Neuronal stem cell (in vitro differentiated cells): ENCODE data around the gene FHOD3.

ENCODE experiments used
- DNase-seq: peaks from one replicate; pipeline ENCODE4 v3.0.0-alpha.2; 2013; ENCODE audit warnings: low spot score
- H2AFZ ChIP-seq: one replicate; pipeline ENCODE4 v1.6.1; 2013; ENCODE audit warnings: mild to moderate bottlenecking, low read length, inconsistent platforms
- H2AK5ac ChIP-seq: 2 replicates; pipeline ENCODE4 v1.6.1; 2013; ENCODE audit warnings: low read depth, mild to moderate bottlenecking, inconsistent platforms, low read length, moderate library complexity, mixed read lengths
- H2BK120ac ChIP-seq: 2 replicates; pipeline ENCODE4 v1.6.1; 2013; ENCODE audit warnings: low read depth, mild to moderate bottlenecking, inconsistent platforms, low read length, moderate library complexity, mixed read lengths
- H2BK12ac ChIP-seq: one replicate; pipeline ENCODE4 v1.6.1; 2013; ENCODE audit warnings: low read length, inconsistent platforms
- H2BK15ac ChIP-seq: 2 replicates; pipeline ENCODE4 v1.6.1; 2013; ENCODE audit warnings: mild to moderate bottlenecking, low read length, inconsistent platforms, mixed read lengths
- H2BK5ac ChIP-seq: one replicate; pipeline ENCODE4 v1.6.1; 2013; ENCODE audit warnings: inconsistent platforms, mild to moderate bottlenecking, low read length, moderate library complexity
- H3K14ac ChIP-seq: one replicate; pipeline ENCODE4 v1.6.1; 2013; ENCODE audit warnings: low read length, inconsistent platforms
- H3K18ac ChIP-seq: 2 replicates; pipeline ENCODE4 v1.6.1; 2013; ENCODE audit warnings: low read length, inconsistent platforms
- H3K23ac ChIP-seq: 2 replicates; pipeline ENCODE4 v1.6.1; 2013; ENCODE audit warnings: low read depth, mild to moderate bottlenecking, mixed read lengths, low read length, inconsistent platforms; ENCODE audit not compliant: poor library complexity
- H3K27ac ChIP-seq: replicated peaks from 3 replicates; pipeline ENCODE4 v1.5.1; 2013; ENCODE audit warnings: low read length, inconsistent platforms
- H3K27me3 ChIP-seq, 3 experiments: 2 replicates each; pipeline ENCODE4 v1.6.1; 2013; ENCODE audit warnings: low read length in 3 of 3, mild to moderate bottlenecking in 2 of 3, inconsistent platforms in 1 of 3, low read depth in 1 of 3, mixed read lengths in 1 of 3, moderate library complexity in 1 of 3; ENCODE audit not compliant: control insufficient read depth in 3 of 3, insufficient read depth in 3 of 3
- H3K36me3 ChIP-seq, 2 donors: replicated peaks in 1 of 2; 2 replicates each; pipeline ENCODE4 v1.6.1; 2013; ENCODE audit warnings: low read length in 2 of 2; ENCODE audit not compliant: control insufficient read depth in 2 of 2, insufficient read depth in 2 of 2
- H3K4ac ChIP-seq: 2 replicates; pipeline ENCODE4 v1.6.1; 2013; ENCODE audit warnings: inconsistent platforms, mild to moderate bottlenecking, low read length, moderate library complexity
- H3K4me1 ChIP-seq, 2 donors: 1 replicate in 1 of 2; 2 replicates in 1 of 2; pipeline ENCODE4 v1.6.1; 2013; ENCODE audit warnings: low read length in 2 of 2, low read depth in 1 of 2; ENCODE audit not compliant: control insufficient read depth in 2 of 2, insufficient read depth in 1 of 2
- H3K4me2 ChIP-seq: one replicate; pipeline ENCODE4 v1.6.1; 2013; ENCODE audit warnings: mild to moderate bottlenecking, low read length, inconsistent platforms; ENCODE audit not compliant: insufficient read depth, poor library complexity, severe bottlenecking
- H3K4me3 ChIP-seq, 2 donors: 2 replicates each; pipeline ENCODE4 v1.5.1; 2013; ENCODE audit warnings: low read length in 2 of 2, mild to moderate bottlenecking in 2 of 2, inconsistent platforms in 1 of 2, moderate library complexity in 1 of 2
- H3K79me1 ChIP-seq: one replicate; pipeline ENCODE4 v1.6.1; 2013; ENCODE audit warnings: low read depth, mild to moderate bottlenecking, inconsistent platforms, low read length, moderate library complexity
- H3K9ac ChIP-seq: one replicate; pipeline ENCODE4 v1.6.1; 2013; ENCODE audit warnings: mild to moderate bottlenecking, low read depth, low read length, inconsistent platforms; ENCODE audit not compliant: poor library complexity
- H3K9me3 ChIP-seq, 2 donors: replicated peaks in 1 of 2; 2 replicates each; pipeline versions ENCODE3 to v1.6.1; 2013; ENCODE audit warnings: low read length in 2 of 2, mild to moderate bottlenecking in 2 of 2, inconsistent platforms in 1 of 2, low read depth in 1 of 2, mixed read lengths in 1 of 2, moderate library complexity in 1 of 2; ENCODE audit not compliant: control insufficient read depth in 2 of 2, insufficient read depth in 1 of 2
- H4K8ac ChIP-seq: one replicate; pipeline ENCODE4 v1.6.1; 2013; ENCODE audit warnings: low read depth, mild to moderate bottlenecking, inconsistent platforms, low read length, moderate library complexity
- H4K91ac ChIP-seq: one replicate; pipeline ENCODE4 v1.6.1; 2013; ENCODE audit warnings: low read length, low read depth, mild to moderate bottlenecking, inconsistent platforms; ENCODE audit not compliant: poor library complexity
- WGBS, 2 donors: extraction: QIAGEN DNeasy Blood & Tissue Kit; methylation state at CpG; one replicate each; pipeline ENCODE4 v1.1.7; 2013; ENCODE audit warnings: missing lambda C conversion rate in 2 of 2, mixed read lengths in 1 of 2; ENCODE audit not compliant: insufficient read length in 2 of 2, insufficient replicate concordance in 1 of 2; ENCODE audit errors: extremely low coverage in 2 of 2; 5-methylcytosine and 5-hydroxymethylcytosine counted together

The FHOD3 gene

DNA sequence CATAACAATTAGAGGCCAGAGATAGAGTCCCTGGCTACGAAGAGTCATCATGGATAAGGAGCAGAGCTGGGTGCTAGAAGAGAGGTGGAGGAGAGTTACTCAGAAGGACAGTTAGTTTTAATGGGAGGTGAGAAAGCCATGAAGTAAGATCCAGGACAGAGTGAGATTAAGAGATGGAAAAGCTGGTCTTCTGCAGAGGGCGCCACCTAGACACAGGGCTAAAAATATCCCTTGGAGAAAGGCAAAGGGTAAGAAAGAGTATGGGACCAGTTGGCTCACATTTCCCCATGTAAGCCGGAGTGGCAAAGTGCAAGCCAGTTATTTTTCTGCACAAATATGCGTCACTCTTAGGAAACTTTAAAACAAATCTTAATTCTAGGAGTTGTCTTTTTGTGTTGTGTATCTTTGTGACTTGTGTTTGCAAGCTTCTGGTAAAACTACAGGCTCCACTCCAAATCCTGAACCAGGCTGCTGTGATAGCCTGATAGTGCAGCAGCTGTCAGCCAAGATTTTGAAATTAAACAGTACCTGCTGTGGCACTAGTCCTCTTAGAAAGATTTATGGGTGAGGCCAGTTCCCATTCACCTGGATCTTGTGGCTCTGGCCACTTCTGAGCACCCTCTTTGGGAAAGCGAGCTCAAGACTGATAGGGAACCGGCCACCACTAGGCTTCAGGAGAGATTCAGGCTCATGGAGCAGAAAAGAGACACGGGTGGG, 327.1 kb downstream of the FHOD3 start:
- H3K23ac ChIP-seq = no peak overlapping the region

DNA sequence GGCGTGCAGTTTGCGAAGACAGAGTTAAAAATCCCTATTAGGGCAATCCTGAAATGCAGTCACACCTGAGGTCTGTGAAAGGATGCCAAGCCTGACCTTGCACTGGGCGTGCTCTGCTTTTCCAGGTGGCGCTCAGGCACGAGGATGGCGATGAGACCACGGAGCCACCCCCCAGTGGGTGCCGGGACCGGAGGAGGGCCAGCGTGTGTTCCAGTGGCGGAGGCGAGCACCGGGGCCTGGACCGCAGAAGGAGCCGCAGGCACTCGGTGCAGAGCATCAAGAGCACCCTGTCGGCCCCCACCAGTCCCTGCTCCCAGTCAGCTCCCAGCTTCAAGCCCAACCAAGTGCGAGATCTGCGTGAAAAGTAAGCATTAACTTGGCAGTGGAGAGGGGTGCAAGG, 327.9 kb downstream of the FHOD3 start:
- Histone ChIP-seq H3K18ac (no peak overlapping the region), H4K91ac (no peak overlapping the region), H2BK120ac (no peak overlapping the region), H4K8ac (no peak overlapping the region), H2BK5ac (no peak overlapping the region), H3K14ac (no peak overlapping the region), H2BK15ac (no peak overlapping the region), H3K27ac (no peak overlapping the region), H3K23ac (no peak overlapping the region), H3K36me3 (peaks cover 7 to 59% of the 10 kb centered on the region in 2 donors), H3K79me1 (no peaks in the 10 kb centered on the region), H2AK5ac (no peak overlapping the region), H3K4me2 (no peak overlapping the region), H3K9ac (no peak overlapping the region), H3K4ac (no peak overlapping the region), H2AFZ (no peak overlapping the region), H3K27me3 (no peaks in the 10 kb centered on the region), H2BK12ac (no peak overlapping the region), H3K4me1 (no peaks in the 10 kb centered on the region), H3K9me3 (peaks cover 0 to 5% of the 10 kb centered on the region in 2 donors), H3K4me3 (no peak overlapping the region)
- no peak for DNase-seq
- no CpG with 5 or more reads among the region's 19 CpGs for WGBS, 2 donors

More for the DNA sequence above, 327.1 kb downstream of the FHOD3 start:
- no CpG with 5 or more reads among the region's 7 CpGs for WGBS, 2 donors
- no peak overlapping the region for H2AFZ ChIP-seq
- no peaks in the 10 kb centered on the region for H3K27me3 ChIP-seq
- H3K4me2 ChIP-seq = no peak overlapping the region
- no peak overlapping the region for H3K14ac ChIP-seq
- H2BK5ac ChIP-seq = no peak overlapping the region
- no peak overlapping the region for H2BK120ac ChIP-seq
- H3K4me1 ChIP-seq = no peaks in the 10 kb centered on the region
- H3K36me3 ChIP-seq = peaks cover 7 to 62% of the 10 kb centered on the region in 2 donors
- H3K4ac ChIP-seq = no peak overlapping the region
- H4K8ac ChIP-seq = no peak overlapping the region
- H2BK12ac ChIP-seq = no peak overlapping the region
- H3K18ac ChIP-seq = no peak overlapping the region
- no peak overlapping the region for H3K9ac ChIP-seq
- H3K9me3 ChIP-seq = peaks cover 0 to 3% of the 10 kb centered on the region in 2 donors
- H4K91ac ChIP-seq = no peak overlapping the region
- no peaks in the 10 kb centered on the region for H3K79me1 ChIP-seq
- no peak overlapping the region for H3K27ac ChIP-seq
- no peak for DNase-seq
- no peak overlapping the region for H2BK15ac ChIP-seq
- H2AK5ac ChIP-seq = no peak overlapping the region
- no peak overlapping the region for H3K4me3 ChIP-seq

DNA sequence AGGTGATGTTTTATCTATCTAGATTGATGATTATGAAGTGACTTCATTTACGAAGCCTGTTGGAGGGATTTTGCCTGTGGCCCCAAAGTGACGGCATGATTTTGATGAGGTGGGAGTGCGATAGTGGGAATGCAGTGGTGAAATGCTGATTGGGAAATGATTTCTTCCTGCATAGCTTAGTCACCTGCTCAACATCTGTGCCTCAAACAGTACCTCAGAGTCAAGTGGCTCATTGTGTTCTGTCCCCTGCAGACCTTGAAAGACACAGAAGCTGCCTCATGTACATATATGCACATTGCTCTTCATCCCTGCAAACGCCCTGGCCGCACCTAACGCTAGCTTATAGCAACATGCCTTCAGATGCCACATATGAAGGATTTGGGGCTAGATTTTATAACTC, 330.1 kb downstream of the FHOD3 start:
- H3K14ac ChIP-seq = no peak overlapping the region
- no peak overlapping the region for H2BK12ac ChIP-seq
- no peak overlapping the region for H3K4me2 ChIP-seq
- peaks cover 0 to 2% of the 10 kb centered on the region in 2 donors for H3K9me3 ChIP-seq
- H2BK5ac ChIP-seq = no peak overlapping the region
- no peak overlapping the region for H3K18ac ChIP-seq
- H3K4me1 ChIP-seq = no peaks in the 10 kb centered on the region
- H2AFZ ChIP-seq = no peak overlapping the region
- H2AK5ac ChIP-seq = no peak overlapping the region
- no peak overlapping the region for H3K27ac ChIP-seq
- peaks cover 12 to 58% of the 10 kb centered on the region in 2 donors for H3K36me3 ChIP-seq
- no peak overlapping the region for H2BK120ac ChIP-seq
- H3K4ac ChIP-seq = no peak overlapping the region
- no peak overlapping the region for H3K4me3 ChIP-seq
- DNase-seq = no peak
- H2BK15ac ChIP-seq = no peak overlapping the region
- H4K8ac ChIP-seq = no peak overlapping the region
- H3K79me1 ChIP-seq = no peaks in the 10 kb centered on the region
- H3K27me3 ChIP-seq = no peaks in the 10 kb centered on the region
- no peak overlapping the region for H4K91ac ChIP-seq
- no CpG with 5 or more reads among the region's 6 CpGs for WGBS, 2 donors
- no peak overlapping the region for H3K23ac ChIP-seq
- H3K9ac ChIP-seq = no peak overlapping the region

DNA sequence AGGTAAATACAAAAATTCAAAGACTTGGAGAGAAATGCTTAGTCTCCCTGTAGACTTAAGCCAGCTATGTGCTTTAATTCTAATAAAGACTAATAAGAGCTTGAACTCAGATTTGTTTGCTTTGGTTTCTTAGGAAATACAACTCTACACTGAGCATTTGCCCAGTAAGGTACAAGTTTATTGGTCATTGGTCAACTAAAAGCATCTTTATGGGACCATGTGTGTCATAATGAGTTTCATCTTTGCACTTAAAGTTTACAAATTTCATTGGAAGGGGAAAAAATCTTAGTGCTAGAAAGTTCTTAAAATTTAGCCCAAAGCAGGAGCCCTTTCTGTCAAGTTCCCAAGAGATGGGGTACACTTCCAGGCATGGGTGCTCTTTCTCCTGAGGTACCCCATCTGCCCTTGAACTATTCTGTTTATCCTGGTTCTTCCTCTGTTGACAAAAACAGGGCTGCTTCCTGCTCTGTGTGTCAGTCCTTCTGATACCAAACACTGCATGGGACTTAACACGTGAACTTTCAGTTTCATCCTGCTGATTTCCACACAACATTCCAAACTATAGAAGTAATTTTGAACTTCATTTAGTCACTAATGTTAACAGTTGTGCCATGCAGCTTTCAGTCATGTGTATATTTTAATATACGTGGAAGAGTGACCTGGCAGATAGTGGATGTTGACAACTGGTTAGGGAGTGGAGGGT, 331.1 kb downstream of the FHOD3 start:
- Histone ChIP-seq H3K23ac (no peak overlapping the region), H3K27ac (no peak overlapping the region), H3K14ac (no peak overlapping the region), H4K8ac (no peak overlapping the region), H3K79me1 (no peaks in the 10 kb centered on the region), H2BK120ac (no peak overlapping the region), H4K91ac (no peak overlapping the region), H2AK5ac (no peak overlapping the region), H2BK12ac (no peak overlapping the region), H2BK15ac (no peak overlapping the region), H2AFZ (no peak overlapping the region), H3K4me3 (no peak overlapping the region), H3K36me3 (peaks cover 12 to 63% of the 10 kb centered on the region in 2 donors), H3K4me2 (no peak overlapping the region), H3K18ac (no peak overlapping the region), H3K9me3 (peaks cover 0 to 2% of the 10 kb centered on the region in 2 donors), H3K9ac (no peak overlapping the region), H3K4me1 (no peaks in the 10 kb centered on the region), H2BK5ac (no peak overlapping the region), H3K4ac (no peak overlapping the region), H3K27me3 (no peaks in the 10 kb centered on the region)
- WGBS, 2 donors = no CpG with 5 or more reads among the region's 2 CpGs
- DNase-seq = no peak
